Activated naive CD8-positive, alpha-beta T cell treated with anti-CD3 and anti-CD28 coated beads, Interleukin-2, amount 10 ng/mL, durations not matched to agents 7 days and 5 days (primary cell): Measurements from ENCODE around the gene PLD2. TPM values are rescaled to one million over a fixed set of nuclear protein-coding genes. Genes with fewer than 3 reads are reported as not detected.

Experiments used
- ATAC-seq: fragments of 150-1000 bp; cut with Tn5 transposase; one replicate; pipeline ENCODE4 v1.10.0; 2021; ENCODE audit warnings: low read depth, moderate library complexity
- POLR2A ChIA-PET: fragments of 350-600 bp; sonication (Branson Sonifier 250); formaldehyde crosslinking; loops from one replicate; lab custom pipeline; 2021; ENCODE audit warnings: antibody characterized with exemption; lab: Charles Lee
- DNase-seq: peaks from one replicate; pipeline ENCODE4 v3.0.0; 2021
- H3K27ac Mint-ChIP-seq: one replicate; pipeline ENCODE4 v1.8.0; 2022; ENCODE audit warnings: mild to moderate bottlenecking, mixed read lengths
- H3K27me3 Mint-ChIP-seq: one replicate; pipeline ENCODE4 v1.8.0; 2022; ENCODE audit warnings: mild to moderate bottlenecking, moderate library complexity, mixed read lengths
- H3K36me3 Mint-ChIP-seq: one replicate; pipeline ENCODE4 v1.8.0; 2021; ENCODE audit warnings: mild to moderate bottlenecking, mixed read lengths
- H3K4me1 Mint-ChIP-seq: one replicate; pipeline ENCODE4 v1.8.0; 2021; ENCODE audit warnings: mixed read lengths
- H3K4me3 Mint-ChIP-seq: one replicate; pipeline ENCODE4 v1.8.0; 2022; ENCODE audit warnings: mild to moderate bottlenecking, moderate library complexity, mixed read lengths
- H3K9me3 Mint-ChIP-seq: one replicate; pipeline ENCODE4 v1.8.0; 2021; ENCODE audit warnings: mixed read lengths
- total RNA-seq, 2 experiments: library from RNA; stranded (reverse); gene quantifications; one replicate each; pipeline ENCODE4 v1.2.3, GENCODE V29; 2021

The PLD2 gene
- total RNA-seq, 2 experiments from 2014 or later, result 18.8 to 21.7 TPM

DNA sequence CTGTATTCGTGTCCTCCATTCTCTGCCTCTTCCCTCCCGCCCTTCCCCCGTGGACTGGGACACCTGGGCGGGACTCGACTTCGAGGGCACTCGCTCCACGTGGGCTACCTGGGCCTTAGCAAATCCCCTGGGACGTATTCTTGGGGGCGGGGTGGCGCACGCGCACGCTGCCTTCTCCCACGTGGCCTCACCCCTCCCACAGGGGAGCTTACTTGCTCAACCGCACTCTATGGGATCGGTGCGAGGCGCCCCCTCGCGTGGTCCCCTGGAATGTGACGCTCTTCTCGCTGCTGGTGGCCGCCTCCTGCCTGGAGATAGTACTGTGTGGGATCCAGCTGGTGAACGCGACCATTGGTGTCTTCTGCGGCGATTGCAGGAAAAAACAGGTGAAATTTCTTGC, 24.3 kb upstream of the PLD2 start:
- peaks cover 71% of the 10 kb centered on the region for H3K27me3 Mint-ChIP-seq
- DNase-seq (peak; percentile 41), ATAC-seq (peak; percentile 40)
- no peaks in the 10 kb centered on the region for H3K36me3 Mint-ChIP-seq
- H3K4me1 Mint-ChIP-seq, result peaks cover 22% of the 10 kb centered on the region
- no peaks in the 10 kb centered on the region for H3K9me3 Mint-ChIP-seq
- no peak overlapping the region for H3K27ac Mint-ChIP-seq
- POLR2A ChIA-PET, result interaction anchor here (0.7 to 1.5 kb wide), 4 partner anchors 10 to 74 kb away, joined by 4 to 7 read pairs (median 5); no protein-coding TSS in a partner anchor
- H3K4me3 Mint-ChIP-seq, result no peak overlapping the region

- POLR2A ChIA-PET, result interaction anchor here (0.5 to 1.4 kb wide), 2 partner anchors 10 kb away, joined by 3 to 5 read pairs; partner anchors contain the start of gene PSMB6
- Mint-ChIP-seq H3K27ac (no peak overlapping the region), H3K4me1 (peaks cover 18% of the 10 kb centered on the region), H3K4me3 (peak overlapping the region; percentile 55), H3K9me3 (no peaks in the 10 kb centered on the region), H3K36me3 (no peaks in the 10 kb centered on the region), H3K27me3 (peaks cover 77% of the 10 kb centered on the region)
- ATAC-seq, result no peak
- DNase-seq, result peak; percentile 49
Measured at GRCh38 chr17:4785311-4786105, 21.4 kb upstream of the PLD2 start.

- Mint-ChIP-seq H3K9me3 (no peaks in the 10 kb centered on the region), H3K4me1 (peaks cover 21% of the 10 kb centered on the region), H3K4me3 (peak within 1 kb of the TSS; percentile 55), H3K27me3 (peaks cover 74% of the 10 kb centered on the region), H3K27ac (no peak within 1 kb of the TSS), H3K36me3 (no peaks in the 10 kb centered on the region)
- ATAC-seq (no peak), DNase-seq (no peak)
- POLR2A ChIA-PET, result interaction anchor here (0.5 kb wide), 1 partner anchor 97 kb away, joined by 3 read pairs; no protein-coding TSS in a partner anchor
Measured at GRCh38 chr17:4786106-4786511, 20.8 kb upstream of the PLD2 start, which contains the start of gene VMO1. TSS of gene VMO1 (minus strand) at chr17:4786364. CDS start at chr17:4786352, 12 bp downstream.

GRCh38 chr17:4786516-4786915, 20.4 kb upstream of the PLD2 start:
- Mint-ChIP-seq H3K4me1 (peaks cover 21% of the 10 kb centered on the region), H3K9me3 (no peaks in the 10 kb centered on the region), H3K27ac (no peak overlapping the region), H3K27me3 (peaks cover 76% of the 10 kb centered on the region), H3K36me3 (no peaks in the 10 kb centered on the region), H3K4me3 (no peak overlapping the region)
- POLR2A ChIA-PET, result interaction anchor here (0.5 to 1.6 kb wide), 2 partner anchors 9 to 97 kb away, joined by 3 to 4 read pairs; partner anchors contain the start of gene PSMB6
- ATAC-seq (no peak), DNase-seq (no peak)

DNA sequence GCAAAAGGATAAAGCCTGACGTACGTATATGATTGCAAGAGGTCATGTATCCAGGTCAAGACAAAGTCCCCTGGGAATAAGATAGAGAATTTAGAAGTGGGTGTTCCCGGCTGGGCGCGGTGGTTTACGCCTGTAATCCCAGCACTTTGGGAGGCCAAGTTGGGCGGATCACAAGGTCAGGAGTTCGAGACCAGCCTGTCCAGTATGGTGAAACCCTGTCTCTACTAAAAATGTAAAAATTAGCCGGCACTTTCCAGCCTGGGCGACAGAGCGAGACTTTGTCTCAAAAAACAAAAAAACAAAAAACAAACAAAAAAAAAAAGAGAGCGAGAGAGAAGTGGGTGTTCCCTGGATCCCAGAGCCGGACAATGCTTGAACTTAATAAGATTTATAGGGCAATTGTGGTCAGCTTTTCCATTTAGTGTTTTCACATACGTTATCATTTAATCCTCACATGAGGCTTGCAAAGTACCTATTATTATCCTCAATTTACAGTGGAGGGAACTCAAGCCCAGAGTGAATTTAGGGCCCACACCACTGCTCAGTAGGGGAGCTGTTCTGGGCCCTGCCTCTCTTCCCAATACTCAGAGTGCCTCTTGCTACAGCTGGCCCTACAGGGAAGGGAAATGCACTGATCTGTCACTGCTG, 18.7 kb upstream of the PLD2 start:
- Mint-ChIP-seq H3K9me3 (no peaks in the 10 kb centered on the region), H3K4me3 (peak overlapping the region; percentile 37), H3K27ac (no peak overlapping the region), H3K36me3 (no peaks in the 10 kb centered on the region), H3K4me1 (peaks cover 19% of the 10 kb centered on the region), H3K27me3 (peaks cover 70% of the 10 kb centered on the region)
- ATAC-seq, result no peak
- no peak for DNase-seq
- POLR2A ChIA-PET, result interaction anchor here (0.9 to 2.8 kb wide), 4 partner anchors 8 to 19 kb away, joined by 3 to 17 read pairs (median 4); partner anchors contain the start of genes PLD2, PSMB6 and TM4SF5

DNA sequence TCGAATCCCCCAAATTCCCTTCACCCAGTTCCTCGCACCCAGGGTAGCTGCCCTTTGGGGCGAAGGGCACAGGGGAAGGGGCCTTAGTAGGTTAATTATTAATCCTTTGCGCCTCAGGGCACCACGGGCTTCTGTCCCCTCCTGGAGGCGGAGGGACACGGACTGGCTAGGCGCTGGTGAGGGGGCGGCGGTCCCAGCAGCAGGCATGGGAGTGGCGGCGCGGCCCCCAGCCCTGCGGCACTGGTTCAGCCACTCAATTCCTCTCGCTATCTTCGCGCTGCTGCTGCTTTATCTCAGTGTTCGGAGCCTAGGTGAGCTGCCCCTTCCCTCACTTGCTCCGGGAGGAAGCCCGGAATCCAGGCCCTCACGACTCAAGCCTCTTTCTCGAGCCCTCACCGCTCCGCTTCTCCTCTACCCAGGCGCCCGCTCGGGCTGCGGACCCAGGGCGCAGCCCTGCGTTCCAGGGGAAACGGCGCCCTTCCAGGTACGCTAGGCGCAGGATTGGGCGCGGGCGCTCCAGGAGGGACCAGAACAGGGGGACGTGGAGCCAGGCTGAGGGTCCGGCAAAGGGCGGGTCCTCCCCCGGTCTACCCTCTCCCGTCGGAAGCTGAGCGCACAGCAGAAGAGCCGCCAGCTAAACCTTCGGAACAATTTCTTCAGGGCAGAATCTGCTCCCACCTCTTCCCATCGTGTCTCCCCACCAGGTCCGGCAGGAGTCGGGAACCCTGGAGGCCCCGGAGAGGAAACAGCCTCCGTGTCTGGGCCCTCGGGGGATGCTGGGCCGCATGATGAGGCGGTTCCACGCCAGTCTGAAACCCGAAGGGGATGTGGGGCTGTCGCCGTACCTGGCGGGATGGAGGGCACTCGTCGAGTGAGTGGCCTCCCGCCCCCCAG, 17.9 kb upstream of the PLD2 start, which contains the start of gene GLTPD2:
GLTPD2 (plus strand) TSS at position 158 of the 894 bp plus-strand sequence; CDS start at position 206, 48 bp downstream.
- Mint-ChIP-seq H3K27ac (peak within 1 kb of the TSS; percentile 70), H3K27me3 (peaks cover 63% of the 10 kb centered on the region), H3K36me3 (no peaks in the 10 kb centered on the region), H3K4me3 (peak within 1 kb of the TSS; percentile 78), H3K4me1 (peaks cover 19% of the 10 kb centered on the region), H3K9me3 (no peaks in the 10 kb centered on the region)
- ATAC-seq (peak; percentile 16), DNase-seq (no peak)
- POLR2A ChIA-PET, result interaction anchor here (0.9 to 2.8 kb wide), 9 partner anchors 9 to 151 kb away, joined by 3 to 17 read pairs (median 5); partner anchors contain the start of genes ARRB2, MINK1, PLD2 and RNF167

DNA sequence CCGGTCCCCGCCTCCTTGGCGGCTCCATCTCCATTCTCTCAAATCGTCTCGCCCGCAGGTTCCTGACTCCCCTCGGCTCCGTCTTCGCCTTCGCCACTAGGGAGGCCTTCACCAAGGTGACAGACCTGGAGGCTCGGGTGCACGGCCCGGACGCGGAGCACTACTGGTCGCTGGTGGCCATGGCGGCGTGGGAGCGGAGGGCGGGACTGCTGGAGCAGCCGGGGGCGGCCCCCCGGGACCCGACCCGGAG, 17.3 kb upstream of the PLD2 start:
- Mint-ChIP-seq H3K9me3 (no peaks in the 10 kb centered on the region), H3K4me1 (peaks cover 19% of the 10 kb centered on the region), H3K4me3 (peak overlapping the region; percentile 78), H3K27ac (peak overlapping the region; percentile 70), H3K27me3 (peaks cover 60% of the 10 kb centered on the region), H3K36me3 (no peaks in the 10 kb centered on the region)
- ATAC-seq (no peak), DNase-seq (no peak)
- POLR2A ChIA-PET, result interaction anchor here (0.7 to 2.8 kb wide), 12 partner anchors 10 to 158 kb away, joined by 3 to 17 read pairs (median 4); partner anchors contain the start of genes ARRB2, C17orf107, MINK1 and PLD2

DNA sequence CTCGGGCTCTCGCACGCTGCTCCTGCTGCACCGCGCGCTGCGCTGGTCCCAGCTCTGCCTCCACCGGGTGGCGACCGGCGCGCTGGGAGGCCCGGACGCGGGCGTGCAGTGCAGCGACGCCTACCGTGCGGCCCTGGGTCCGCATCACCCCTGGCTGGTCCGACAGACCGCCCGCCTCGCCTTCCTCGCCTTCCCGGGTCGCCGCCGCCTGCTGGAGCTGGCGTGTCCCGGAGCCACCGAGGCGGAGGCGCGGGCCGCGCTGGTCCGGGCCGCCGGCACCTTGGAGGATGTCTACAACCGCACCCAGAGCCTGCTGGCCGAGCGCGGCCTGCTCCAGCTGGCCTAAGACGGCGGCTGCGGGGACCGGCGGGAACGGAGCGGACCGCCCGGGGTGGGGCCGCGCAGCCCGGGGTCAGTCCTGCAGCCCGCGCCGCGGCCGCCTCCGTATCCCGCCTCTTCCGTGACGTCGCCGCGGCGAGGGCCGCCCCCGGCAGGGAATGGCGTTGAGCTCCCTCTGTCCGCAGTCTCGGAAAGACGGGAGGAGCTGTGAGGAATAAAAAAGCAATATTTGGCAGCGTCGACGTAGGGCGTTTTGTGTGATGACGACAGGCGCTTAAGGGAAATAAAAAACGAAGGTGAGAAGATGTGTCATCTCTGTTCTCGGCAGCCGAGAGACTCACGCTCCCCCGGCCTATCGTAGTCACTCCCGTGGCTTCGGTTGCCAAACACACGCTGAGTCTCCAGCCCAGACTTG, 16.8 kb upstream of the PLD2 start:
- Mint-ChIP-seq H3K27me3 (peaks cover 56% of the 10 kb centered on the region), H3K27ac (peak overlapping the region; percentile 87), H3K4me3 (peak overlapping the region; percentile 87), H3K9me3 (no peaks in the 10 kb centered on the region), H3K36me3 (no peaks in the 10 kb centered on the region), H3K4me1 (peaks cover 19% of the 10 kb centered on the region)
- POLR2A ChIA-PET, result interaction anchor here (0.5 to 2.8 kb wide), 17 partner anchors 9 to 246 kb away, joined by 3 to 17 read pairs (median 3); partner anchors contain the start of genes ARRB2, C17orf107, PLD2 and RNF167
- peak; percentile 95 for ATAC-seq
- peak; percentile 89 for DNase-seq

DNA sequence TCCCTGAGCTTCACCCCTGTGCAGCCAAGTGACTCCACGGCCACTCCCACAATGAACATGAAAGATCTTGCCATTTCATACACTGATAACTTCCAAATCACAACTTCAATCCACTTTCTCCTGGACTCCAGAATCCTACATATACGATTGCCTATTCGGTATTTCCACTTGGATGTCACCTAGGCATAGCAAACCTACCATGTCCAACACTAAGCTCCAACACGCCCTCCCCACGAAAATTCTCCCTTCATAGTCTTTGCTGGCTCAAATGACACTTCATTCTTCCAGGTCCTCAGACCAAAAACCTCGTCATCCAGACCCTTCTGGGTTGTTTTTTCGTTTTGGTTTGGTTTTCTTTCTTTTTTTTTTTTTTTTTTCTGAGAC, 16.3 kb upstream of the PLD2 start:
- ATAC-seq, result no peak
- POLR2A ChIA-PET, result interaction anchor here (0.6 to 2.8 kb wide), 12 partner anchors 10 to 245 kb away, joined by 3 to 17 read pairs (median 5); partner anchors contain the start of genes ARRB2, C17orf107, PLD2 and RNF167

GRCh38 chr17:4795168-4795567, 11.8 kb upstream of the PLD2 start:
- DNase-seq (no peak), ATAC-seq (no peak)
- peaks cover 13% of the 10 kb centered on the region for H3K4me1 Mint-ChIP-seq
- H3K36me3 Mint-ChIP-seq, result peaks cover 2% of the 10 kb centered on the region
- peaks cover 14% of the 10 kb centered on the region for H3K27me3 Mint-ChIP-seq
- peak overlapping the region; percentile 96 for H3K27ac Mint-ChIP-seq
- POLR2A ChIA-PET, result no interaction called here
- H3K9me3 Mint-ChIP-seq, result no peaks in the 10 kb centered on the region
- peak overlapping the region; percentile 99 for H3K4me3 Mint-ChIP-seq

More for the DNA sequence above, 16.3 kb upstream of the PLD2 start:
- H3K4me3 Mint-ChIP-seq, result peak overlapping the region; percentile 87
- H3K36me3 Mint-ChIP-seq, result no peaks in the 10 kb centered on the region
- peaks cover 51% of the 10 kb centered on the region for H3K27me3 Mint-ChIP-seq
- H3K27ac Mint-ChIP-seq, result peak overlapping the region; percentile 87
- DNase-seq, result no peak
- peaks cover 19% of the 10 kb centered on the region for H3K4me1 Mint-ChIP-seq
- H3K9me3 Mint-ChIP-seq, result no peaks in the 10 kb centered on the region

DNA sequence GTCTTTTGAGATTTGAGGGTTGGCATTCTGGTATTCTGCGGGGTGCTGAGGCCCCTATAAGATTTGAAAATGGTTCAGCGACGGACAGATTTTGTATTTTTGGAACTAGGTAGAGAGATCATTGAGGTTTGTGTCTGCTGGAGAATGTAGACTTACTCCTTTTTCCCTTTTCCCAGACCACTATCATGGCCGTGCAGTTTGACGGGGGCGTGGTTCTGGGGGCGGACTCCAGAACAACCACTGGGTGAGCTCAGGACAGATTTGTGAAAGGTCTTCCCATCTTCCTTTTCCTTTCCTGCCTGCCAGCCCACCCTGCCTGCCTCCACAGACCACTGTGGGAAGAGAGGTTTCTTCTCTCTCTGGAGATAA, 10.4 kb upstream of the PLD2 start:
- peaks cover 2% of the 10 kb centered on the region for H3K36me3 Mint-ChIP-seq
- ATAC-seq (no peak), DNase-seq (no peak)
- H3K4me3 Mint-ChIP-seq, result peak overlapping the region; percentile 99
- peak overlapping the region; percentile 96 for H3K27ac Mint-ChIP-seq
- no peaks in the 10 kb centered on the region for H3K9me3 Mint-ChIP-seq
- H3K4me1 Mint-ChIP-seq, result peaks cover 12% of the 10 kb centered on the region
- POLR2A ChIA-PET, result interaction anchor here (1.0 to 1.7 kb wide), 6 partner anchors 9 to 93 kb away, joined by 3 to 20 read pairs (median 4); partner anchors contain the start of genes PELP1, PLD2 and TM4SF5
- H3K27me3 Mint-ChIP-seq, result peaks cover 12% of the 10 kb centered on the region
